Right lobe of liver (tissue), 6 donors: ENCODE data around the gene TAF11. TPM values are rescaled to one million over a fixed set of nuclear protein-coding genes. Genes with fewer than 3 reads are reported as not detected.

Experiments used
- ATAC-seq, 4 donors: fragments of 200-7000 bp; cut with Tn5 transposase; one replicate each; pipeline ENCODE4 v1.9.1; 2020; ENCODE audit warnings: mild to moderate bottlenecking in 4 of 4, moderate library complexity in 4 of 4
- DNase-seq, 3 donors: peaks; one replicate each; pipeline ENCODE4 v3.0.0-alpha.2; 2020
- H3K27ac ChIP-seq, 3 donors: fragments of 200-600 bp; one replicate each; pipeline ENCODE4 v1.8.0; 2022
- H3K27me3 ChIP-seq, 2 donors: fragments of 200-600 bp; one replicate each; pipeline ENCODE4 v1.8.0; 2022
- H3K36me3 ChIP-seq, 4 donors: fragments of 200-600 bp; sonication (generic) in 1 of 4; one replicate each; pipeline versions ENCODE4 v1.5.1 to v1.8.0; 2017 to 2022; ENCODE audit warnings: control low read depth in 1 of 4
- H3K4me1 ChIP-seq, 4 donors: fragments of 200-600 bp; sonication (generic) in 1 of 4; one replicate each; pipeline versions ENCODE4 v1.5.1 to v1.8.0; 2017 to 2022; ENCODE audit warnings: control low read depth in 1 of 4
- H3K4me3 ChIP-seq, 3 donors: fragments of 200-600 bp; one replicate each; pipeline ENCODE4 v1.8.0; 2022
- H3K9me3 ChIP-seq, 4 donors: fragments of 200-600 bp; sonication (generic) in 1 of 4; one replicate each; pipeline versions ENCODE4 v1.5.1 to v1.8.0; 2017 to 2022; ENCODE audit warnings: control low read depth in 1 of 4
- CTCF ChIP-seq, 4 donors: fragments of 200-600 bp in 3 of 4; fragments of 450-650 bp in 1 of 4; IDR thresholded peaks; one replicate each; pipeline versions ENCODE4 v1.5.1 to v1.8.0; 2016 to 2022; ENCODE audit warnings: antibody characterized with exemption in 4 of 4, mild to moderate bottlenecking in 2 of 4
- POLR2A ChIP-seq: fragments of 450-650 bp; IDR thresholded peaks from one replicate; pipeline ENCODE4 v1.6.1; 2017; ENCODE audit warnings: antibody characterized with exemption, mild to moderate bottlenecking
- WGBS: methylation state at CpG from one replicate; pipeline ENCODE4 v1.1.6; 2018; ENCODE audit warnings: low coverage, low lambda C conversion rate; ENCODE audit not compliant: insufficient coverage; ENCODE audit errors: missing lambda C conversion rate; 5-methylcytosine and 5-hydroxymethylcytosine counted together
- intact Hi-C, 2 donors: fragments of 100-400 bp; cut with DNase I; formaldehyde crosslinking; loops; one replicate each; pipeline versions ENCODE4 v1.11.2 to v1.14.1; 2022
- total RNA-seq, 6 experiments: library from RNA; depleted of rRNA in 2 of 6; stranded (reverse); fragments of >200 nt in 2 of 6; fragmentation: NEBNext Ultra II Directional in 3 of 6; extraction: Animal tissue kit (Norgen Biotek cat#: 25700) in 3 of 6; gene quantifications; one replicate each; pipeline versions ENCODE4 v1.1.0 to v1.2.4, GENCODE V29; 2016 to 2023
- donor health status: DM: no; HTN: yes; CAD: no.
- donor health status: DM: no; HTN: no; CAD: no.
- donor health status: DM: no; HTN: no; CAD: no.
- donor health status: DM: no; HTN: yes; CAD: no.
- donor health status: DM: no; HTN: yes; CAD: no.

Gene TAF11
- total RNA-seq, 6 experiments from 2014 or later = 8.9 to 13.4 (median 10.3) TPM

GRCh38 chr6:34911822-34912221 lies 24.0 kb upstream of the TAF11 start:
- Histone ChIP-seq H3K9me3 (no peaks in the 10 kb centered on the region), H3K4me1 (no peaks in the 10 kb centered on the region), H3K27me3 (no peaks in the 10 kb centered on the region), H3K27ac (no peak overlapping the region), H3K36me3 (no peaks in the 10 kb centered on the region), H3K4me3 (no peak overlapping the region)
- intact Hi-C loops = no loop called here
- TF ChIP-seq POLR2A (no peak), CTCF (IDR thresholded peaks at IDR 0.05) (no peak)
- no peak for ATAC-seq
- DNase-seq = no peak
- WGBS = 76% methylated on average over 5 of the region's 5 CpGs

DNA sequence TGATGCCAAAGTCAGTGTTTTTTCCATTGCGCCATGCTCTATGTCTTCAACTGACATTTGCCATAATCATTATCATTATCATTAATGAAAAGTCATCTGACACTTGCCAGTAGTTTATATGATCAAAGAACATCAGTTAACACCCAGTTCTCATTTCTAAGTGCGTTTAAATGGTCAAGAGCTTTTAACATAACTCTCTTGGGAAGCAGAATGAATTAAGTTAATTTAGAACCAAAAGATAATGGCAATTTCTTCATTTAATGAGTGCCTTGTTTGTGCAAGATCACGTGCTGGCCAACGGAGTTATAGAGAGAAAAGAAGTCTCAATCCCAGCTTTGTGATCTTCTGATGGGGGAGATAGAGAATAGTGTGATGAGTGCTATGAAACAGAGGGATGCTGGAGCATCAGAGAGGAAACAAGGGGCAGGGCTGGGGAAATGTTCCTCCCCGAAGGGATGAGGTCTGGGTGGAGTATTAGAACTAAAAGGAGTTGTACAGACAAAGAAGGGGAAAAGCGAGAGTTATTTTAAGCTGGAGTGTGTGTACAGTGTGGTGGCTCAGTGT lies 21.6 kb upstream of the TAF11 start:
- DNase-seq (no peak), ATAC-seq (no peak)
- H3K27me3 ChIP-seq = no peaks in the 10 kb centered on the region
- 78% methylated on average over 6 of the region's 6 CpGs for WGBS
- no peak for TF ChIP-seq CTCF (IDR thresholded peaks at IDR 0.05)
- TF ChIP-seq POLR2A = no peak
- intact Hi-C loops = no loop called here
- H3K27ac ChIP-seq = no peak overlapping the region
- no peaks in the 10 kb centered on the region for H3K36me3 ChIP-seq
- H3K9me3 ChIP-seq = no peaks in the 10 kb centered on the region
- no peak overlapping the region for H3K4me3 ChIP-seq
- no peaks in the 10 kb centered on the region for H3K4me1 ChIP-seq

GRCh38 chr6:34908194-34908593 lies 20.4 kb upstream of the TAF11 start:
- Histone ChIP-seq H3K27ac (no peak overlapping the region), H3K27me3 (no peaks in the 10 kb centered on the region), H3K4me3 (no peak overlapping the region), H3K4me1 (no peaks in the 10 kb centered on the region), H3K9me3 (no peaks in the 10 kb centered on the region), H3K36me3 (no peaks in the 10 kb centered on the region)
- DNase-seq = no peak
- ATAC-seq = no peak
- intact Hi-C loops = no loop called here
- WGBS = 86% methylated on average over 3 of the region's 3 CpGs
- no peak for TF ChIP-seq CTCF (IDR thresholded peaks at IDR 0.05)
- TF ChIP-seq POLR2A = no peak

DNA sequence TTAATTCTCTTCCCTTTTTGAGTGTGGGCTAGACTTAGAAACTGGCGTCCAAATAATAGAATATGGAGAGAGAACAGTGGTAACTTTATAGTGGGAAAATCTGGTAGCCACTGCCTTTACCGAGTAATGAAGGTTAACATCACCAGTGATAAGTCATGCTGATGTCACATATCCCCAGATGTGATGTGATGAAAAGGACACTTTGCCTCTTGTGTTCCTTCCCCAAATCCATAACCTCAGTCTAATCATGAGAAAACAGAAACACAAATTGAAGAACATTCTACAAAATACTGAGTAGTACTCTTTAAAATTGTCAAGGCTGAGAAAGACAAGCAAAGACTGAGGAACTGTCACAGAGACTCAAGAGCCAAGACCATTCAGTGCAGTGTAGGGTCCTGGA lies 19.0 kb upstream of the TAF11 start:
- no peak overlapping the region for H3K27ac ChIP-seq
- H3K9me3 ChIP-seq = no peaks in the 10 kb centered on the region
- H3K4me1 ChIP-seq = peaks cover 0 to 2% (median 0%) of the 10 kb centered on the region in 4 donors
- DNase-seq (no peak), ATAC-seq (no peak)
- no peak for TF ChIP-seq CTCF (IDR thresholded peaks at IDR 0.05)
- H3K27me3 ChIP-seq = no peaks in the 10 kb centered on the region
- intact Hi-C loops = no loop called here
- no peaks in the 10 kb centered on the region for H3K36me3 ChIP-seq
- WGBS = 69% methylated on average over 2 of the region's 2 CpGs
- H3K4me3 ChIP-seq = no peak overlapping the region
